SK-N-DZ (cell line): ENCODE results near the gene ZNF675. TPM values are rescaled to one million over a fixed set of nuclear protein-coding genes. Genes with fewer than 3 reads are reported as not detected.
"Not testable (repeated sequence)": the region's sequence is repeated elsewhere in the genome, so short reads cannot be mapped to it uniquely, and the experiment has no call there.

Experiments
- DNase-seq: peaks from one replicate; pipeline ENCODE4 v3.0.0-alpha.2; 2015; ENCODE audit warnings: low spot score
- polyA plus RNA-seq, 2 experiments: library from polyadenylated mRNA; depleted of rRNA; stranded (reverse); fragments of >200 nt; gene quantifications; 2 replicates each; pipeline ENCODE4 v1.2.3, GENCODE V29; 2014

Gene ZNF675
- 14.0 and 15.4 TPM in 2 replicates for polyA plus RNA-seq (2014; cell fraction: cytosol; rRNA removed)
- 13.9 and 17.5 TPM in 2 replicates for polyA plus RNA-seq (2014; cell fraction: nucleus; rRNA removed)

DNA sequence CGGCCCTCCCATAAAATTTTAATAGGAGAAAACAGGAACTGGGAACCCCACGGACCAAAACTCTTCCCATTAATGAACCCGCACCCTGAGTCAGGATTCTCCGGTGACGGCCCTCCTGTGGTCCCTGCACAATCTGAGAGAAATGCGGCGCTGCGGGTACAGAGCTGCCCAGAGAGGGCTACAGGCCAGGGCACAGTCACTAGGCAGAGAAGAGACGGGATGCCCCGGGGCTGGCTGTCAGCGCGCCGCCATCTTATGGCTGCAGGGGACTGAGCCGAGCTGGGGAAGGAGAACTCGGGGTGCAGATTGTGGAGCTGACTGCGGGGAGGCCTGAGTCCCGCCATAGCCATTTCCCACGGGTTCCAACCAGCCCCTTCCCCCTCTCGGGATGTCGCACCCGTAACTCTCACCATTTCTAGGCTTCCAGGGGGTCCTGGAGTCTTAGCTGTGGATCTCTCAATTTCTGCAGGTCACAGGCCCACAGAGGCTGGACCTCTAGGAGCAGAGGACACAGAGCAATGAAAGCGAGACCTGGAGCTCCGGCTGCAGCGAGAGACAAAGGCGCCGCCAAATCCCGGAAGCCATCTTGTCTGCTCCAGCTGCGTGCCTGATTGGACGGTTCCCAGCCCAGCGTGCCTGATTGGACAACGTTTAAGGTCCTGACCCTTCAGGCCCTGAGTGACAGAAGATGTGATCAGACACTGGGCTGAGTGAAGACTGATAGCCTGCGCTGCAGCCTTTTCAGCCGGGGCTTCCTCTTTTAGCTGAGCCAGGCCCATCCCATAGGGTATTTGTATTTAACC, at the start of gene ZNF675:
TSS of gene ZNF675 (minus strand) at position 592 of the 803 bp plus-strand sequence. CDS start at position 413, 179 bp downstream.
- DNase-seq: peak; percentile 95

DNA sequence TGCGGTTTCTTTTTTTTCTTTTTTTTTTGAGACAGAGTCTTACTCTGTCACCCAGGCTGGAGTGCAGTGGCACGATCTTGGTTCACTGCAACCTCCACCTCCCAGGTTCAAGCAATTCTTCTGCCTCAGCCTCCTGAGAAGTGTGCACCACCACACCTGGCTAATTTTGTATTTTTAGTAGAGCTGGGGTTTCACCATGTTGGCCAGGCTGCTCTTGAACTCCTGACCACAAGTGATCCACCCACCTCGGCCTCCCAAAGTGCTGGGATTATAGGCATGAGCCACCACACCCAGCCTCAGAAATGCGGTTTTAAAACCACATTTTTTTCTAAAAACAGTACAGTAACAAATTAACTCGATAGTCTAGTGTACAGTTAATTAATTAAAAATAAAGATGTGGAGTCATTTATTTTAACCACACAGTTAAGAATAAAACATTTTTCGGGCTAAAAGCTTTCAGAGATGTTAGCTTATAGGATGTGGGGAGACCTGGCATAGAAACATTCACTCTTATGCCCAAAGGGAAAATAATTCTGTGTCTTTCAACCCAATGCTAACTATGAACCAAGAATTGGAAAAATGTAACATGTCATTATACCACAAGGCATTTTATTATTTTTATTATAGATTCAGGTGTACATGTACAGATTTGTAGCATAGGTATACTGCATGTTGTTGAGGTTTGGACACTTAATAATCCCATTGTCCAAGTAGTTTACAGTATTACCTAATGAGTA, 43.9 kb upstream of the ZNF675 start:
- DNase-seq: not testable (repeated sequence)

DNA sequence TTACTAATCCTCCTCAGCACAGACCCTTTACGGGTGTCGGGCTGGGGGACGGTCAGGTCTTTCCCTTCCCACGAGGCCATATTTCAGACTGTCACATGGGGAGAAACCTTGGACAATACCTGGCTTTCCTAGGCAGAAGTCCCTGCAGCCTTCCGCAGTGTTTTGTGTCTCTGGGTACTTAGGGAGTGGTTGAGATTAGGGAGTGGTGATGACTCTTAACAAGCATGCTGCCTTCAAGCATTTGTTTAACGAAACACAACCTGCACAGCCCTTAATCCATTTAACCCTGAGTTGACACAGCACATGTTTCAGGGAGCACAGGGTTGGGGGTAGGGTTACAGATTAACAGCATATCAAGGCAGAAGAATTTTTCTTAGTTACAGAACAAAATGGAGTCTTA, 37.1 kb upstream of the ZNF675 start:
- DNase-seq: peak; percentile 38

DNA sequence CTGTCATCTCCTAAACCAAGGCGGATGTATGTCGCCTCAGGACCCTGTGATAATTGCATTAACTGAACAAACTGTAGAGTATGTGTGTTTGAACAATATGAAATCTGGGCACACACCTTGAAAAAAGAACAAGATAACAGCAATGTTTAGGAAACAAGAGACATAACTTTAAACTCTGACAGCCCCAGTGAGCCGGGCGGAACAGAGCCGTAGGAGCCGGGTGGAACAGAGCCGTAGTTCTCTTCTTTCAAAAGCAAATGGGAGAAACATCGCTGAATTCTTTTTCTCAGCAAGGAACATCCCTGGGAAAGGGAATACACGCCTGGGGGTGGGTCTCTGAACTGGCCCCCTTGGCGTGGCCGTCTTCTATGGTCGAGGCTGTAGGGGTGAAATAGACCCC, 31.8 kb upstream of the ZNF675 start:
- DNase-seq: no peak

DNA sequence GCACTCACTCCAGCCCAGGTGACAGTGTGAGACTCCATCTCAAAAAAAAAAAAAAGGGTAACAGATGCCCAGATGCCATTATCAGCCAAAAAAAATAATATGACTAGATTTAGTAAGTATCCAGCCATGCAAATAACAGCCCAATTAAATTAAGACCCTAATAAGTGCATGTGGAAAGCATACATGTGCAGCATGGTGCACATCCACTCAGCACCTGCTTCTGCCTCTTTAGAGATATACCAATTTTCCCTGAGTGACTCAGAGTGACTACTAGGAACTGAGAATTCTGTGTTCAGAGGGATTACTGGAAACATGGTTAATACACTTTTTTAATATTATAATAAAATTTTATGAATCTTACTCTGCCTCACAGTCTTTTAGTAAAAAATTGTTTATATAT, 29.8 kb upstream of the ZNF675 start:
- DNase-seq: peak; percentile 17

DNA sequence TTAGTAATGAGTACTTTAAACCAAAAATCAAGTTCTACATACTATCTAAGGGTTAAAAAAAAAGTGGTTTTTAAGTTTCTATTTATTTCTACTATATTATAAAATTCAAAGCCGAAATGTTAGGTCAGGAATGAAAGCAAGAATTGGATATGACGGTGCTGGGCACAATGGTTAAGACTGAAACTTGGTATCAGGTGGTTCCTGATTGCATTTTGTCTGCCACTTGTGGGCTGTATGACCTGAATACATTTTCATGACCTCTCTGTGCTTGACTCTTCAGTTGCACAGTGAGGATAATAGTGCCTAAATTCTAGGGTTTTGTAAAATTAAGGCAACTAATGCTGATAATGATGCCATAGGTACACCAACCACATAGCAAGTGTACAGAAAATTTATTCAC, 22.3 kb upstream of the ZNF675 start:
- no peak for DNase-seq

DNA sequence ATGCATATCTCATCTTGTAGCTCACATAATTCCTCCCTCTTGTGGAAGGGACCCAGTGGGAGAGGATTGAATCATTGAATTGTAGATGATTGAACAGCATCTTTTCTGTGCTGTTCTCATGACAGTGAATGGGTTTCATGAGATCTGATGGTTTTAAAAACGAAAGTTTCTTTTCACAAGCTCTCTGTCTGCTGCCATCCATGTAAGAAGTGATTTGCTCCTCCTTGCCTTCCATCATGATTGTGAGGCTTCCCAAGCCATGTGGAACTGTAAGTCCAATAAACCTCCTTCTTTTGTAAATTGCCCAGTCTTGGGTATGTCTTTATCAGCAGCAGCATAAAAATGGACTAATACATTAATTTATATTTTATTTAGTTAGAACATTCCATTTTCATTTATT, 19.6 kb upstream of the ZNF675 start:
- DNase-seq: no peak

DNA sequence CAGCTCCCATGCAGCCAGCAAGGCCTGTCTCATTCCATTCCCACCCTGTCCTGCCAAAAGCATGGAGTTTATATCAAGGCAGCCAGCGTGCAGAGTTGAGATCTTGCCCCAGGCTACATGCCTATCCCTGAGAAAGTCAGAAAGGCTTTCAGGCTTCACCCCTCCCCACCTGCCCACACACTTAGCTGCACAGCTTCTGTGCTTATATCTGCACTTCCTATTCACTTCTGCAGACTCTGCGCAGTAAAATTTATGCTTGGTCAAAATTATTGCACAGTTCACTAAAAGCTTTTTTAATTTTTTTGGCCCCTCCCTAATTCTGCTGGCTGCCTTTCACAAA, 12.5 kb upstream of the ZNF675 start:
- no peak for DNase-seq

DNA sequence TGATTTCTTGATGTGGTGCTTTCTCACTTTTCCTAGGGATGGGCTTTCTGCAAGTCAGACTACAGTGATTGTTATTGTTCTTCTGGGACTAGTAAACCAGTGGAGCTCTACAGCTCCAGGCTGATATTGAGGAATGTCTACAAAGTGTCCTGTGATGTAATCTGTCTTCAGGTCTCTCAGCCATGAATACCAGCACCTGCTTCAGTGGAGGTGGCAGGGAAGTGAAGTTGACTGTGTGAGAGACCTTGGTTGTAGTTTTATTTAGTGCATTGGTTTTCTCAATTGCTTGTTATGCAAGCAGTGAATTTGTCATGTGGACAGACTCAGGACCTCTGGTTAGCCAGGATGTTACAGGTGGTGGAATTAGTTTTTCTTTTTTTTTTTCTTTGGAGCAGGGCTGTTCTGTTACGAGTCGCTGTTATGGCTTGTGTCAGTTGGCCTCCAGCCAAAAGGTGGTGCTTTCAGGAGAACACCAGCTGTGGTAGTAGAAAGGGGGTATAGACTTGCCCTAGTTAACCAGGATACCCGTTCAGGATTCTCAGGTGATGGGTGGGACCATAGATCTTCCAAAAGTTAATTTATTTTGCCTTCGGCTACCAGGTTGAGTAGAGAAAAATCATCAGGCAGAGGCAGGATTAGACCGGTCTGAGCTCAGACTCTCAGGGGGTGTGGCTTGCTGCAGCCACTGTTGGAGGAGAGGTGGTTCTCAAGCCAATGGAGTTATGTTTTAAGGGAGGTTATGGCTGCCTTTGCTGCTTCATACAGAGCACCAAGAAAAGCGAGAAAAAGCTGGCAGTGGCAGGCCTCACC, 11.9 kb upstream of the ZNF675 start:
- DNase-seq: peak; percentile 43

DNA sequence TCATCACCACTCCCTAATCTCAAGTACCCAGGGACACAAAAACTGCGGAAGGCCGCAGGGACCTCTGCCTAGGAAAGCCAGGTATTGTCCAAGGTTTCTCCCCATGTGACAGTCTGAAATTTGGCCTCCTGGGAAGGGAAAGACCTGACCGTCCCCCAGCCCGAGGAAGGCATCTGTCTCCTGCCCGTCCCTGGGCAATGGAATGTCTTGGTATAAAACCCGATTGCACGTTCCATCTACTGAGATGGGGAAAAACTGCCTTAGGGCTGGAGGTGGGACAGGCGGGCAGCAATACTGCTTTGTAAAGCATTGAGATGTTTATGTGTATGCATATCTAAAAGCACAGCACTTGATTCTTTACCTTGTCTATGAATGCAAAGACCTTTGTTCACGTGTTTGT, 5.9 kb upstream of the ZNF675 start:
- DNase-seq: not testable (repeated sequence)

DNA sequence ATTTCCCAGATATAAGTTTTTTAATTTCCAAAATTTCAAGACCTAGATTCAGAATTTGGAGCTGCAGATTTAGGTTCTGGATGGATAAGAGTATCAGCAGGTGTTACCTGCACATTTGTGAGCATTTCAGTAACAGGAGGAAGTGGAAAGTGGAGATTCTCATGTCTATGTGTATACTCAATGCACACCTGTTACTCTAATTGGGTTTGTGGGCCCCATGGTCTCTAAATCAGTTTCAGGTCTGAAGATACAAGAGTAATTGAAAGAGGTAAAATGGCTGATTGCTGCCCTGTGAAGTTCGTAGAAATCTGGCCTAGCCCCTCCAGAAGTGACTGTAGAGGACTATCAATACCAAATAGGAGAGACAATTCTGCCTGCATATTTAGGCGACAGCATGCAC, 13.9 kb downstream of the ZNF675 start:
- no peak for DNase-seq

DNA sequence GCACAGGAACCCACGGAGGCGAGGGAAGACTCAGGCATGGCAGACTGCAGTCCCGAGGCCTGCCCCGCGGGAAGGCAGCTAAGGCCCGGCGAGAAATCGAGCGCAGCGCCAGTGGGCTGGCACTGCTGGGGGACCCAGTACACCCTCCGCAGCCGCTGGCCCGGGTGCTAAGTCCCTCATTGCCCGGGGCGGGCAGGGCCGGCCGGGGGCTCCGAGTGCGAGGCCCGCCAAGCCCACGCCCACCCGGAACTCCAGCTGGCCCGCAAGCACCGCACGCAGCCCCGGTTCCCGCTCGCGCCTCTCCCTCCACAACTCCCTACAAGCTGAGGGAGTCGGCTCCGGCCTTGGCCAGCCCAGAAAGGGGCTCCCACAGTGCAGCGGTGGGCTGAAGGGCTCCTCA, 18.4 kb downstream of the ZNF675 start:
- not testable (repeated sequence) for DNase-seq

DNA sequence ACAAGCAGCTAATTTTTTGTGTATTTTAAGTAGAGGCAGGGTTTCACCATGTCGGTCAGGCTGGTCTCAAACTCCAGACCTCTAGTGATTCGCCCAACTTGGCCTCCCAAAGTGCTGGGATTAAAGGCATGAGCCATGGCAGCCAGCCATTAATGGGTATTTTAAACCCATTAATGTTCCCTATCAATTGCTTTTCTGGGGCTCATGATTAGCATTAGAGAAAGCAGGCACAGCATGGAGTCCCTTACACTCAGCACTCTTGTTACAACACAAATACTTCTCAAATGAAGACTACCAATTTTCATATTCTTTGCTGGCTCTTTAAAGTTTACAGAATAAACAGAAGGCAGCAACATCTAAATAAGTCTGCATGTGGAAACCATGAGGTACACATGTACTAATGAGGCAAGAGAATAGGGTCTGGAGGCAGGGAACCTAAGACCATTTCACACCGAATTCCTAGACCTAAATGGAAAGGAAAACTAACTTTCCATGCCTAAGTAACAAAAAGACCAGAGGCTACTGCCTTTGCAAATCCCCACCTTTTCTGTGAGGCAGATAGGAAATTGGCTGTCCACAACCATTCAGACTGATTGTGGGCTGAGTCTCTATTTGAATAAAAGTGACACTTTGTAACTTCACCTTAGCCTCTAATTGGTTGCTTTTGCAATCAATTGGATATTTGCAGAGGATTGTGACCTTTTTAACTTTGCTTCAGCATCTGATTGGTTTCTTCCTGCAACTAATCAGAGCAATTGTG, 21.2 kb downstream of the ZNF675 start:
- no peak for DNase-seq

DNA sequence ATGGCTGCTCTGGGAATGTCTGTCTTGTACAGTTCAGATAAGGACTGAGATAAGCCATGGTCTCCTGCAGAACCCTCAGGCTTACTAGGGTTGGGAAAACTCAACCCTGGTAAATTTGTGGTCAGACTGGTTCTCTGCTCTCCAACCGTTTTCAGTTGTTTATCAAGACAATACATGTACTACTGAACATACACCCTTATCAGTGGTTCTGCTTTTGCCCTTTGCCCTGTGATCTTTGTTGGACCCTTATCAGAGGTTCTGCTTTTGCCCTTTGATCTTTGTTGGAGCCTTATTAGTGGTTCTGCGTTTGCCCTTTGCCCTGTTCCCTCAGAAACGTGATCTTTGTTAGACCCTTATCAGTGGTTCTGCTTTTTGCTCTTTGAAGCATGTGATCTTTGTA, 37.2 kb downstream of the ZNF675 start:
- peak; percentile 6 for DNase-seq
